GM19239 (cell line): ENCODE results near the gene NFKB1.
A peak's percentile ranks its signal among the peaks of the same experiment; 100 is the strongest.

Source experiments
- DNase-seq: peaks from one replicate; pipeline ENCODE4 v3.0.0; 2011; ENCODE audit warnings: low spot score; ENCODE audit not compliant: insufficient read length
- FAIRE-seq: peaks from 2 replicates; lab custom pipeline; 2011; peaks lifted over from hg19 to GRCh38; lab: Jason Lieb, UNC

The NFKB1 gene

GRCh38 chr4:102525504-102525903 is 24.3 kb downstream of the NFKB1 start:
- DNase-seq, result no peak

GRCh38 chr4:102526532-102526931 is 25.4 kb downstream of the NFKB1 start:
- FAIRE-seq, result no peak
- DNase-seq, result no peak

More at GRCh38 chr4:102525504-102525903, 24.3 kb downstream of the NFKB1 start:
- no peak for FAIRE-seq

GRCh38 chr4:102527695-102528283 is 26.6 kb downstream of the NFKB1 start:
- DNase-seq, result no peak
- FAIRE-seq, result peak; percentile 89

GRCh38 chr4:102529977-102530376 is 28.8 kb downstream of the NFKB1 start:
- DNase-seq (no peak), FAIRE-seq (peak; percentile 59)

GRCh38 chr4:102530986-102531385 is 29.8 kb downstream of the NFKB1 start:
- DNase-seq, result no peak
- no peak for FAIRE-seq

GRCh38 chr4:102531462-102531861 is 30.3 kb downstream of the NFKB1 start:
- DNase-seq (no peak), FAIRE-seq (peak; percentile 68)

- no peak for DNase-seq
- FAIRE-seq, result no peak
Observed at GRCh38 chr4:102533348-102533747, 32.2 kb downstream of the NFKB1 start.

GRCh38 chr4:102533904-102534303 is 32.7 kb downstream of the NFKB1 start:
- DNase-seq (no peak), FAIRE-seq (no peak)

GRCh38 chr4:102534845-102535244 is 33.7 kb downstream of the NFKB1 start:
- DNase-seq, result no peak
- FAIRE-seq, result no peak

- DNase-seq (no peak), FAIRE-seq (peak; percentile 87)
Observed at GRCh38 chr4:102535398-102536082, 34.4 kb downstream of the NFKB1 start.

- FAIRE-seq (peak; percentile 49), DNase-seq (no peak)
Observed at GRCh38 chr4:102536768-102537167, 35.6 kb downstream of the NFKB1 start.

GRCh38 chr4:102537269-102537668 is 36.1 kb downstream of the NFKB1 start:
- no peak for DNase-seq
- no peak for FAIRE-seq

GRCh38 chr4:102541697-102542096 is 40.5 kb downstream of the NFKB1 start:
- FAIRE-seq (peak; percentile 45), DNase-seq (no peak)

GRCh38 chr4:102543030-102543928 is 42.1 kb downstream of the NFKB1 start:
- DNase-seq, result peak; percentile 16

GRCh38 chr4:102546635-102547034 is 45.5 kb downstream of the NFKB1 start:
- DNase-seq (no peak), FAIRE-seq (peak; percentile 88)

More at GRCh38 chr4:102543030-102543928, 42.1 kb downstream of the NFKB1 start:
- peak; percentile 97 for FAIRE-seq

- FAIRE-seq (no peak), DNase-seq (no peak)
Observed at GRCh38 chr4:102547973-102548372, 46.8 kb downstream of the NFKB1 start.

- FAIRE-seq (peak; percentile 74), DNase-seq (no peak)
Observed at GRCh38 chr4:102551958-102552565, 50.9 kb downstream of the NFKB1 start.

- DNase-seq (no peak), FAIRE-seq (peak; percentile 26)
Observed at GRCh38 chr4:102552781-102553180, 51.6 kb downstream of the NFKB1 start.

GRCh38 chr4:102553982-102554381 is 52.8 kb downstream of the NFKB1 start:
- FAIRE-seq (no peak), DNase-seq (no peak)

- DNase-seq (no peak), FAIRE-seq (no peak)
Observed at GRCh38 chr4:102554482-102554881, 53.3 kb downstream of the NFKB1 start.
